ENCODE results near the gene CCDC34. TPM values are rescaled to one million over a fixed set of nuclear protein-coding genes. Genes with fewer than 3 reads are reported as not detected.

Gene CCDC34
- total RNA-seq, 1 donor from 2014 or later = 3.5 TPM

DNA sequence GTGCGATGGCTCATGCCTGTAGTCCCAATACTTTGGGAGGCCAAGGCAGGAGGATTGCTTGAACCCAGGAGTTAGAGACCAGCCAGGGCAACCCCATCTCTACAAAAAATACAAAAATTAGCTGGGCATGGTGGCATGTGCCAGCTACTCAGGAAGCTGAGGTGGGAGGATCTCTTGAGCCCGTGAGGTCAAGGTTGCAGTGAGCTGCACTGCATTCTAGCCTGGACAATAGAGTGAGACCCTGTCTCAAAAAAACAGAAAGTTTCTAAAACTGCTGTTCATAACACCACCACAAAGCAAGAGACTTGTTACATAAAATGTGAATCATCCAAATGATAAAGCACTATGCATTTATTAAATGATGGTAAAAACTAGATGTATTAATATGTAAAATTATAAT is 40.2 kb upstream of the CCDC34 start:
- Mint-ChIP-seq H3K27me3 (ENCODE audit: unreplicated experiment) (peaks cover 6% of the 10 kb centered on the region), H3K4me1 (ENCODE audit: low read depth, unreplicated experiment) (peaks cover 24% of the 10 kb centered on the region), H3K27ac (ENCODE audit: unreplicated experiment) (no peak overlapping the region), H3K4me3 (ENCODE audit: unreplicated experiment) (no peak overlapping the region), H3K36me3 (ENCODE audit: unreplicated experiment) (no peaks in the 10 kb centered on the region), H3K9me3 (ENCODE audit: unreplicated experiment) (peaks cover 9% of the 10 kb centered on the region)
- DNase-seq = no peak
- TF ChIP-seq, protein P1, sequence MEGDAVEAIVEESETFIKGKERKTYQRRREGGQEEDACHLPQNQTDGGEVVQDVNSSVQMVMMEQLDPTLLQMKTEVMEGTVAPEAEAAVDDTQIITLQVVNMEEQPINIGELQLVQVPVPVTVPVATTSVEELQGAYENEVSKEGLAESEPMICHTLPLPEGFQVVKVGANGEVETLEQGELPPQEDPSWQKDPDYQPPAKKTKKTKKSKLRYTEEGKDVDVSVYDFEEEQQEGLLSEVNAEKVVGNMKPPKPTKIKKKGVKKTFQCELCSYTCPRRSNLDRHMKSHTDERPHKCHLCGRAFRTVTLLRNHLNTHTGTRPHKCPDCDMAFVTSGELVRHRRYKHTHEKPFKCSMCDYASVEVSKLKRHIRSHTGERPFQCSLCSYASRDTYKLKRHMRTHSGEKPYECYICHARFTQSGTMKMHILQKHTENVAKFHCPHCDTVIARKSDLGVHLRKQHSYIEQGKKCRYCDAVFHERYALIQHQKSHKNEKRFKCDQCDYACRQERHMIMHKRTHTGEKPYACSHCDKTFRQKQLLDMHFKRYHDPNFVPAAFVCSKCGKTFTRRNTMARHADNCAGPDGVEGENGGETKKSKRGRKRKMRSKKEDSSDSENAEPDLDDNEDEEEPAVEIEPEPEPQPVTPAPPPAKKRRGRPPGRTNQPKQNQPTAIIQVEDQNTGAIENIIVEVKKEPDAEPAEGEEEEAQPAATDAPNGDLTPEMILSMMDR (IDR thresholded peaks at IDR 0.05; ENCODE audit: partially characterized antibody, unreplicated experiment) = no peak

DNA sequence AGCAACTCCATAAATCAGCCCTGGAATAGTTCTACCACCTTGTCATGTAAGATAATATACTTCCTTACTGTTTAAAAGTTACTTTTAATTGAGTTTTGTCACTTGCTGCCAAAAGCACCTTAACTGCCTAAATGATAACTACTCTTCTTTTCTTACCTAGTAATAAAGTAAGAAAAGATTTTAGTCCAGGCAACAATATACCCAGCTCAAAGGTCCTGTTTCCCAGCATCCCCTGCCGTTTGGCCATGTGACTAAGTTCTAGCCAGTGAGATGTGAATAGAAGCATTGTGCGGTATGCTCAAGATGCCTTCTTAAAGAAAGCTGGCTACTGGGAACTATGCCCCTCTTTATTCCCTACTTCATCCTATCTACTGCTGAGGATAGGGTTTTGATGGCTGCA is 39.4 kb upstream of the CCDC34 start:
- no peak for DNase-seq
- TF ChIP-seq, protein P1 (IDR thresholded peaks at IDR 0.05; ENCODE audit: partially characterized antibody, unreplicated experiment) = no peak
- Mint-ChIP-seq H3K4me1 (ENCODE audit: low read depth, unreplicated experiment) (peaks cover 29% of the 10 kb centered on the region), H3K4me3 (ENCODE audit: unreplicated experiment) (no peak overlapping the region), H3K27ac (ENCODE audit: unreplicated experiment) (no peak overlapping the region), H3K9me3 (ENCODE audit: unreplicated experiment) (peaks cover 11% of the 10 kb centered on the region), H3K36me3 (ENCODE audit: unreplicated experiment) (no peaks in the 10 kb centered on the region), H3K27me3 (ENCODE audit: unreplicated experiment) (peaks cover 8% of the 10 kb centered on the region)

DNA sequence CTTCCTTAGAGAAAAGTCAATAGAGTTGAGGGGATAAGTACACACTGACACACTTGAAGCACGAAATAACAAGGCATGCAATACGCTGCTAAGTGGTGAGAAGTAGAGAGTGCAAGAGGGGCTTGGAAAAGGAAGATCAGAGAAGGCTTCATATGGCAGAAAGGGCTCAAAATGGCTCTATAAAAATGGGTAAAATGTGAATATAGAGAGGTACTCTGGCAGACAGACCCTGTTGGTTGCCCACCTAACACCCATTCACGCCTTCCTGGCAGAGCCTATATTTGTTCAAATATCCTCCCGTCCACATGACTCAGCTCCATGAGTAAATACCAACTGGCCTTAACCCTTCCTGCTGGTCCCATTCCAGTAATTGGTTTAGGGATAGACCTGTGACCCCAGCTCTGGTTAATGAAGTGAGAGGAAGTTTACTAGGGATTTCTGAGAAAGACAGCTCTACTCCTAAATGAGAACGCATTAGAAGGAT is 38.9 kb upstream of the CCDC34 start:
- Mint-ChIP-seq H3K4me3 (ENCODE audit: unreplicated experiment) (no peak overlapping the region), H3K9me3 (ENCODE audit: unreplicated experiment) (peaks cover 11% of the 10 kb centered on the region), H3K27ac (ENCODE audit: unreplicated experiment) (no peak overlapping the region), H3K4me1 (ENCODE audit: low read depth, unreplicated experiment) (peaks cover 34% of the 10 kb centered on the region), H3K27me3 (ENCODE audit: unreplicated experiment) (peaks cover 8% of the 10 kb centered on the region), H3K36me3 (ENCODE audit: unreplicated experiment) (no peaks in the 10 kb centered on the region)
- no peak for DNase-seq
- TF ChIP-seq, protein P1 (IDR thresholded peaks at IDR 0.05; ENCODE audit: partially characterized antibody, unreplicated experiment) = no peak

DNA sequence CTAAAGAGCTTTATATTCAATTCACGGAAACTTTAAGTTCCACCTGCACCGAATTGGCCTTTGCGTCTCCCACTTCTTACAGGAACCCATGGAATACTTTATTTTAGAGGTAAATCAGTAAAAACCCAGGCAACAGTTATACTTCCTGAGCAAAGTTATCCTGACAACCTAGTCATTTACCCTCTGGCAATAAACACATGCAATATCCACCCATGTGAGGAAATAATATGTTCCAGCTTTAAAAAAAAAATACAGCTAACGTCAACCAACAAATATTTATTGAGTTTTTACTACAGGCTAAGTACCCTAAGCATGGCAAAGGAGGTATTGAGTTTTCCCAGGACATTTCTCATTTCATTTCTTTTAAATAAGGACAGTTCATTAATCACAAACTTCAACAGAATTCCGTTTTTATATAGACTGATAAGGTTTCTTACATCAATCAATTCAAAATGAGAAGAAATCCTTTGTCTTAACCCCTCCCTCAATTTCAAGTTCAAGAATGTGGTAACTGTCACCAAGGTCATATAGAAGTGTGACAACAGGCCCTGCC is 38.3 kb upstream of the CCDC34 start:
- H3K4me3 Mint-ChIP-seq (ENCODE audit: unreplicated experiment) = no peak overlapping the region
- DNase-seq = no peak
- H3K4me1 Mint-ChIP-seq (ENCODE audit: low read depth, unreplicated experiment) = peaks cover 37% of the 10 kb centered on the region
- H3K27me3 Mint-ChIP-seq (ENCODE audit: unreplicated experiment) = peaks cover 8% of the 10 kb centered on the region
- H3K36me3 Mint-ChIP-seq (ENCODE audit: unreplicated experiment) = no peaks in the 10 kb centered on the region
- TF ChIP-seq, protein P1 (IDR thresholded peaks at IDR 0.05; ENCODE audit: partially characterized antibody, unreplicated experiment) = no peak
- H3K27ac Mint-ChIP-seq (ENCODE audit: unreplicated experiment) = peak overlapping the region; percentile 3
- peaks cover 11% of the 10 kb centered on the region for H3K9me3 Mint-ChIP-seq (ENCODE audit: unreplicated experiment)

DNA sequence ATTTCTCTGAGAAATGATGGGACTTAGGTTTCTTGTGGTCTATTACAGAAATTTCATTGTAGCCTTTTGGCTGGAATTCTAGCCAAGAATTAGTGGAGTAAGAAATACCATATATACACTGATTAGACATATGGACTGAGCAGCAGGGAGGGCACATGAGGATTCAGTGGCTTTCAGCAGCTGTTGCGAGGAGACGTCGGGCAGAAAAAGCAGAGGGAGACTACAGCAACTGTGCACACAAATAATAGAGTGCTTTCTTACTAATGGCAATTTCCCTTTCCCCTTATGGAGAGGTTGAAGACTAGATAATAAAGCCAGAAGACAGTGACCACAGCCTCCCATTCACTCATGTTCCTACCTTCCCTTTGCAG is 35.4 kb upstream of the CCDC34 start:
- TF ChIP-seq, protein P1 (IDR thresholded peaks at IDR 0.05; ENCODE audit: partially characterized antibody, unreplicated experiment) = no peak
- Mint-ChIP-seq H3K4me1 (ENCODE audit: low read depth, unreplicated experiment) (peaks cover 58% of the 10 kb centered on the region), H3K27me3 (ENCODE audit: unreplicated experiment) (peaks cover 12% of the 10 kb centered on the region), H3K27ac (ENCODE audit: unreplicated experiment) (peak overlapping the region; percentile 95), H3K36me3 (ENCODE audit: unreplicated experiment) (no peaks in the 10 kb centered on the region), H3K4me3 (ENCODE audit: unreplicated experiment) (peak overlapping the region; percentile 80), H3K9me3 (ENCODE audit: unreplicated experiment) (peaks cover 11% of the 10 kb centered on the region)
- DNase-seq = peak; percentile 25
